Peyer's patch (tissue), 4 donors: ENCODE data around the gene MAPK1.
"Not testable (repeated sequence)": the region's sequence is repeated elsewhere in the genome, so short reads cannot be mapped to it uniquely, and the experiment has no call there.

Experiments used
- POLR2A ChIP-seq, 2 donors: fragments of 450-650 bp; IDR thresholded peaks; one replicate each; pipeline ENCODE4 v1.5.1; 2017; ENCODE audit warnings: antibody characterized with exemption in 2 of 2, mild to moderate bottlenecking in 2 of 2, moderate library complexity in 2 of 2
- TF ChIP-seq, protein P1 (sequence below), 6 experiments: fragments of 450-650 bp in 4 of 6; fragments of 200-600 bp in 2 of 6; sonication (generic) in 1 of 6; IDR thresholded peaks; one replicate each; pipeline ENCODE4 v1.5.1; 2017 to 2019; ENCODE audit warnings: antibody characterized with exemption in 6 of 6, mild to moderate bottlenecking in 3 of 6, moderate library complexity in 1 of 6

DNA sequence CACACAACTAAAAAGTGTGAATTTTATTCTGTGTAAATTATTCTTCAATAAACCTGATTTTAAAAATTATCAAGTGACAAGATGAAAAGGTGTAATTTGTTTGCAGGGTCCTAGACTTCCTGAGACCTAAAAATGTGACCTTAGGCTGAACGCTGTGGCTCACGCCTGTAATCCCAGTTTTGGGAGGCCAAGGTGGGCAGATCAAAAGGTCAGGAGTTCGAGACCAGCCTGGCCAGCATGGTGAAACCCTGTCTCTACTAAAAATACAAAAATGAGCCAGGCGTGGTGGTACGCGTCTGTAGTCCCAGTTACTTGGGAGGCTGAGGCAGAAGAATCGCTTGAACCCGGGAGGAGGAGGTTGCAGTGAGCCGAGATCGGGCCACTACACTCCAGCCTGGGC, 79.9 kb downstream of the MAPK1 start:
- TF ChIP-seq POLR2A (IDR thresholded peaks at IDR 0.05) = not testable (repeated sequence)
- TF ChIP-seq, protein P1, sequence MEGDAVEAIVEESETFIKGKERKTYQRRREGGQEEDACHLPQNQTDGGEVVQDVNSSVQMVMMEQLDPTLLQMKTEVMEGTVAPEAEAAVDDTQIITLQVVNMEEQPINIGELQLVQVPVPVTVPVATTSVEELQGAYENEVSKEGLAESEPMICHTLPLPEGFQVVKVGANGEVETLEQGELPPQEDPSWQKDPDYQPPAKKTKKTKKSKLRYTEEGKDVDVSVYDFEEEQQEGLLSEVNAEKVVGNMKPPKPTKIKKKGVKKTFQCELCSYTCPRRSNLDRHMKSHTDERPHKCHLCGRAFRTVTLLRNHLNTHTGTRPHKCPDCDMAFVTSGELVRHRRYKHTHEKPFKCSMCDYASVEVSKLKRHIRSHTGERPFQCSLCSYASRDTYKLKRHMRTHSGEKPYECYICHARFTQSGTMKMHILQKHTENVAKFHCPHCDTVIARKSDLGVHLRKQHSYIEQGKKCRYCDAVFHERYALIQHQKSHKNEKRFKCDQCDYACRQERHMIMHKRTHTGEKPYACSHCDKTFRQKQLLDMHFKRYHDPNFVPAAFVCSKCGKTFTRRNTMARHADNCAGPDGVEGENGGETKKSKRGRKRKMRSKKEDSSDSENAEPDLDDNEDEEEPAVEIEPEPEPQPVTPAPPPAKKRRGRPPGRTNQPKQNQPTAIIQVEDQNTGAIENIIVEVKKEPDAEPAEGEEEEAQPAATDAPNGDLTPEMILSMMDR (IDR thresholded peaks at IDR 0.05) = not testable (repeated sequence)
